ENCODE data around the gene RABAC1. TPM values are rescaled to one million over a fixed set of nuclear protein-coding genes. Genes with fewer than 3 reads are reported as not detected.

RABAC1 gene
- total and polyA plus RNA-seq, 9 of the 15 experiments (the other 6 are each of a cell fraction or from before 2014, with no cell fraction given) = 2.4 to 28.1 (median 9.3) TPM

- TF ChIP-seq, protein P1, sequence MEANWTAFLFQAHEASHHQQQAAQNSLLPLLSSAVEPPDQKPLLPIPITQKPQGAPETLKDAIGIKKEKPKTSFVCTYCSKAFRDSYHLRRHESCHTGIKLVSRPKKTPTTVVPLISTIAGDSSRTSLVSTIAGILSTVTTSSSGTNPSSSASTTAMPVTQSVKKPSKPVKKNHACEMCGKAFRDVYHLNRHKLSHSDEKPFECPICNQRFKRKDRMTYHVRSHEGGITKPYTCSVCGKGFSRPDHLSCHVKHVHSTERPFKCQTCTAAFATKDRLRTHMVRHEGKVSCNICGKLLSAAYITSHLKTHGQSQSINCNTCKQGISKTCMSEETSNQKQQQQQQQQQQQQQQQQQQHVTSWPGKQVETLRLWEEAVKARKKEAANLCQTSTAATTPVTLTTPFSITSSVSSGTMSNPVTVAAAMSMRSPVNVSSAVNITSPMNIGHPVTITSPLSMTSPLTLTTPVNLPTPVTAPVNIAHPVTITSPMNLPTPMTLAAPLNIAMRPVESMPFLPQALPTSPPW (CRISPR knock-in tag; IDR thresholded peaks at IDR 0.05) = no peak
- TF ChIP-seq PKNOX1 (IDR thresholded peaks at IDR 0.05) (no peak), CBFB (CRISPR knock-in tag; IDR thresholded peaks at IDR 0.05) (0 out of 2 replicates have a peak, but pooled peaks have one; percentile 7), EP300 (IDR thresholded peaks at IDR 0.05; ENCODE audit: low read length) (no peak), FUS (optimal IDR thresholded peaks at IDR 0.05; ENCODE audit: low read depth, low read length) (no peak), BCL6 (CRISPR knock-in tag; IDR thresholded peaks at IDR 0.05) (no peak), MED1 (CRISPR knock-in tag; IDR thresholded peaks at IDR 0.05; ENCODE audit: borderline replicate concordance) (no peak)
Measured at GRCh38 chr19:41957161-41957837, 1.8 kb downstream of the RABAC1 start (continued).

- 0 out of 4 replicates have a peak overlapping the region, but pooled peaks of 1 of the 2 experiments have one; percentile 12 for H3K9ac ChIP-seq (ENCODE audit: insufficient read depth in 1 of 2, low read depth in 2 of 2, low read length in 2 of 2)
- H3K79me2 ChIP-seq (ENCODE audit: control insufficient read depth, insufficient read depth, low read length) = no peaks in the 10 kb centered on the region
- CTCF ChIA-PET (ENCODE audit: low intra/inter-chr PET ratio) = interaction anchor here (1.7 to 2.1 kb wide), 2 partner anchors 84 to 163 kb away, joined by 7 to 18 read pairs; no protein-coding TSS in a partner anchor
- POLR2A ChIA-PET = interaction anchor here (0.8 to 2.0 kb wide), 4 partner anchors 12 to 120 kb away, joined by 3 to 5 read pairs (median 4); partner anchors contain the start of gene ZNF574
- no peaks in the 10 kb centered on the region for H3K9me1 ChIP-seq (ENCODE audit: control insufficient read depth, insufficient read depth, low read length)
- no peaks in the 10 kb centered on the region for H3K36me3 ChIP-seq (ENCODE audit: control insufficient read depth, insufficient read depth, low read length)
- FAIRE-seq = no peak
- H4K20me1 ChIP-seq (replicated peaks; ENCODE audit: control insufficient read depth, insufficient read depth, low read length) = no peaks in the 10 kb centered on the region
- BruUV-seq (replicated peaks) = no TSS peak
- H3K4me1 ChIP-seq (replicated peaks in 1 of 2; ENCODE audit: control insufficient read depth in 2 of 2, insufficient read depth in 2 of 2, low read length in 2 of 2) = peaks cover 18 to 40% of the 10 kb centered on the region in 2 experiments; a peak in 4 of 5 replicates
- H3K4me2 ChIP-seq (ENCODE audit: insufficient read depth, low read length) = no peak overlapping the region
- no peaks in the 10 kb centered on the region for H3K27me3 ChIP-seq (ENCODE audit: control insufficient read depth in 2 of 2, insufficient read depth in 2 of 2, low read length in 2 of 2)
- no peaks in the 10 kb centered on the region for H3K9me3 ChIP-seq (replicated peaks; ENCODE audit: control insufficient read depth, insufficient read depth, low read depth, low read length)
- H2AFZ ChIP-seq (ENCODE audit: low read depth, low read length) = no peak overlapping the region
- no peak overlapping the region for H3K4me3 ChIP-seq
- intact Hi-C loops (cut with micrococcal nuclease) = no loop called here
- in situ Hi-C loops (cut with MboI) = loop anchor here (10.0 kb wide), 1 partner anchor 162 kb away; the partner anchor contains the start of gene CEACAM3
- H3K27ac ChIP-seq (ENCODE audit: extremely low read depth, low read depth, low read length) = no peak overlapping the region
- ATAC-seq = no peak
- DNase-seq (ENCODE audit: extremely low read depth in 1 of 4, low spot score in 3 of 4) = no peak
- WGBS (ENCODE audit: insufficient coverage, low coverage, missing lambda C conversion rate) = 57% methylated on average over 13 of the region's 13 CpGs
Measured at GRCh38 chr19:41956621-41957020, 2.5 kb downstream of the RABAC1 start.
